ENCODE data around the gene PTPRN2. TPM values are rescaled to one million over a fixed set of nuclear protein-coding genes. Genes with fewer than 3 reads are reported as not detected.

Gene PTPRN2
- total and polyA plus RNA-seq, 2 donors (not counting 1 experiment from before 2014, with no cell fraction given) = 0.54 to 1.2 TPM

DNA sequence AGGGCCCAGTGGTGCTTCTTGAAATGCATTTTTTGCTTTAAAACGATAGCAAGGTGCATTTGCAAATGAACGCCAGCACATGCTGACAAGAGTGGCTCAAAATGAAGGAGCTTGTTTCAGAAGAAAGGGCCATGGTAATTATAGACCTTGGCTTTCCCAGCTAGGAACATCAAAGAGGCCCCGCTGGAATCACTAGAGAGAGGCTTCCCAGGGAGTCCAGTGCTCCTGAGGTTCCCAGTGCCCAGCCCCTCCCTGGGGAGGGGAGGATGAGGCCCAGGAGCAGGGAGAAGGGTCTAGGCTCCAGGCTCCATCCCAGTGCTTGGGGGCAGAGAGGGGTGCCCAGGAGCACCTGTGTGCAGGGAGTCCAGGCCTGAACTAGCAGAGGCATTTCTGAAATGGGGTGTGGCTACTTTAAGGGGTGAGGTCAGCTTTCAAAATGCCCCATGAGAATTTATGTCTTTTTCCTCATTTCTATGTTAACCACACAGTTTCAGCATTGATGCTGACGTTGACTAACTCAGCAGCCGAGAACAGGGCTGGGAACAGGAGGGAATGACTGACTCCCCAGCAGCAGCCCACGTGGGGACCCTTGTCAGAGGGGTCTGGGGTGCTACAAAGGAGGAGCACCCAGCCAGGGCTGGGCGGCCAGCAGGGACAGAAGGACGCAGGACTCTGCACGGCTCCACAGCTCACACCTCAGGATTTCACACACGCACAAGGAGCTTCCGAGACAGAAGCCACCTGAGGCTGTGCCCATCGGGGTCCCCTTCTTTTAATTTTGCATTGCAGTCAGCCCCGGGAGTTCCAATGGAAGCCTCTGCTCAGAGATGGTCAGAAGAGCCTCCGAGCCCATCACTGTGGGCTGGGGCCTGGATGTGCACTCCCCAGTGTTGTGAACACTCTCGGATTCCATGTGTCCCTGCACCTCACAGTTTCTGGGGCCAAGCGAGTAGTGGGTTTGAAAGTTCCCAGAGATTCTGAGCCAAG lies 570.2 kb downstream of the PTPRN2 start:
- DNase-seq (ENCODE audit: low read depth in 2 of 2) = no peak
- Histone ChIP-seq H3K36me3 (ENCODE audit: control insufficient read depth, insufficient read depth, low read length) (no peaks in the 10 kb centered on the region), H3K27me3 (ENCODE audit: control insufficient read depth, insufficient read depth, low read length) (no peaks in the 10 kb centered on the region), H3K4me2 (ENCODE audit: extremely low read depth, insufficient read depth, low read length) (no peak overlapping the region), H3K4me3 (replicated peaks in 1 of 4; ENCODE audit: control extremely low read depth in 1 of 4, insufficient read depth in 1 of 4, low read depth in 3 of 4, low read length in 4 of 4) (no peak overlapping the region), H4K20me1 (ENCODE audit: control insufficient read depth, extremely low read depth, insufficient read depth, low read length) (no peaks in the 10 kb centered on the region), H3K9me3 (ENCODE audit: control insufficient read depth, insufficient read depth, low read depth, low read length) (no peaks in the 10 kb centered on the region), H2AFZ (ENCODE audit: low read length) (no peak overlapping the region), H3K79me2 (ENCODE audit: control insufficient read depth, insufficient read depth, low read length) (no peaks in the 10 kb centered on the region), H3K27ac (ENCODE audit: insufficient read depth, low read length) (no peak overlapping the region), H3K9ac (ENCODE audit: insufficient read depth, low read length) (no peak overlapping the region), H3K4me1 (ENCODE audit: control insufficient read depth, extremely low read depth, insufficient read depth, low read length) (no peaks in the 10 kb centered on the region)
- TF ChIP-seq, protein P1, sequence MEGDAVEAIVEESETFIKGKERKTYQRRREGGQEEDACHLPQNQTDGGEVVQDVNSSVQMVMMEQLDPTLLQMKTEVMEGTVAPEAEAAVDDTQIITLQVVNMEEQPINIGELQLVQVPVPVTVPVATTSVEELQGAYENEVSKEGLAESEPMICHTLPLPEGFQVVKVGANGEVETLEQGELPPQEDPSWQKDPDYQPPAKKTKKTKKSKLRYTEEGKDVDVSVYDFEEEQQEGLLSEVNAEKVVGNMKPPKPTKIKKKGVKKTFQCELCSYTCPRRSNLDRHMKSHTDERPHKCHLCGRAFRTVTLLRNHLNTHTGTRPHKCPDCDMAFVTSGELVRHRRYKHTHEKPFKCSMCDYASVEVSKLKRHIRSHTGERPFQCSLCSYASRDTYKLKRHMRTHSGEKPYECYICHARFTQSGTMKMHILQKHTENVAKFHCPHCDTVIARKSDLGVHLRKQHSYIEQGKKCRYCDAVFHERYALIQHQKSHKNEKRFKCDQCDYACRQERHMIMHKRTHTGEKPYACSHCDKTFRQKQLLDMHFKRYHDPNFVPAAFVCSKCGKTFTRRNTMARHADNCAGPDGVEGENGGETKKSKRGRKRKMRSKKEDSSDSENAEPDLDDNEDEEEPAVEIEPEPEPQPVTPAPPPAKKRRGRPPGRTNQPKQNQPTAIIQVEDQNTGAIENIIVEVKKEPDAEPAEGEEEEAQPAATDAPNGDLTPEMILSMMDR (conservative IDR thresholded peaks at IDR 0.05 in 1 of 2, IDR thresholded peaks at IDR 0.05 in 1 of 2; ENCODE audit: low read depth in 1 of 2, low read length in 2 of 2) = no peak
- no peak for TF ChIP-seq EZH2 (IDR thresholded peaks at IDR 0.05; ENCODE audit: low read length, missing control alignments)

- no peaks in the 10 kb centered on the region for H4K20me1 ChIP-seq (ENCODE audit: control insufficient read depth, extremely low read depth, insufficient read depth, low read length)
- H3K27me3 ChIP-seq (ENCODE audit: control insufficient read depth, insufficient read depth, low read length) = no peaks in the 10 kb centered on the region
- no peak overlapping the region for H3K4me3 ChIP-seq (replicated peaks in 1 of 4; ENCODE audit: control extremely low read depth in 1 of 4, insufficient read depth in 1 of 4, low read depth in 3 of 4, low read length in 4 of 4)
- no peak overlapping the region for H3K27ac ChIP-seq (ENCODE audit: insufficient read depth, low read length)
- H3K9me3 ChIP-seq (ENCODE audit: control insufficient read depth, insufficient read depth, low read depth, low read length) = no peaks in the 10 kb centered on the region
- H3K4me1 ChIP-seq (ENCODE audit: control insufficient read depth, extremely low read depth, insufficient read depth, low read length) = no peaks in the 10 kb centered on the region
- no peak overlapping the region for H2AFZ ChIP-seq (ENCODE audit: low read length)
- DNase-seq (ENCODE audit: low read depth in 2 of 2) = peak in 1 of 2 donors; percentile 3
- TF ChIP-seq, protein P1 (conservative IDR thresholded peaks at IDR 0.05 in 1 of 2, IDR thresholded peaks at IDR 0.05 in 1 of 2; ENCODE audit: low read depth in 1 of 2, low read length in 2 of 2) = no peak
- TF ChIP-seq EZH2 (IDR thresholded peaks at IDR 0.05; ENCODE audit: low read length, missing control alignments) = no peak
- no peaks in the 10 kb centered on the region for H3K36me3 ChIP-seq (ENCODE audit: control insufficient read depth, insufficient read depth, low read length)
- no peak overlapping the region for H3K4me2 ChIP-seq (ENCODE audit: extremely low read depth, insufficient read depth, low read length)
- H3K79me2 ChIP-seq (ENCODE audit: control insufficient read depth, insufficient read depth, low read length) = no peaks in the 10 kb centered on the region
- H3K9ac ChIP-seq (ENCODE audit: insufficient read depth, low read length) = no peak overlapping the region
These were observed 571.2 kb downstream of the PTPRN2 start for GRCh38 chr7:158016180-158017097.

Measured in fibroblast of lung (primary cell).